Measurements from ENCODE around the gene CXCL8.
"Not testable (repeated sequence)": the region's sequence is repeated elsewhere in the genome, so short reads cannot be mapped to it uniquely, and the experiment has no call there.

Gene CXCL8

DNA sequence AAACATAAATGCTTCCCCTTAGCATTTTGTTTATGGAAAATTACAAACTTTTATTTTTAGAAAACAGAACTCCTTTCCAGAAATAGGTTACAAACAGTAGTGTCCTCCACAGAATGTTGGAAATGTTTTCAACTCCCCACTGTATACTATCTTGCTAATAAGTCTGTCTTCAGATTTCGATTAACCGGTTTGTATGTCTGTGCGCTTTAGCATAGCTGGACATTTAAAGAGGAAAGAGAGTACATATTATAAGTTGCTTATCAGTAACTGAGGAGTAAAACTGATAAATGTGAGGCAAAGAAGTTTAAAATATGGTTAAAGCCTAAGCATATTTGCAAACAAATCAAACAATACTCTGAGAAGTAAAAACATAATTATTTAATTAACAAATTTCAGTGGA, 3.4 kb downstream of the CXCL8 start:
- DNase-seq (ENCODE audit: low spot score), result no peak

DNA sequence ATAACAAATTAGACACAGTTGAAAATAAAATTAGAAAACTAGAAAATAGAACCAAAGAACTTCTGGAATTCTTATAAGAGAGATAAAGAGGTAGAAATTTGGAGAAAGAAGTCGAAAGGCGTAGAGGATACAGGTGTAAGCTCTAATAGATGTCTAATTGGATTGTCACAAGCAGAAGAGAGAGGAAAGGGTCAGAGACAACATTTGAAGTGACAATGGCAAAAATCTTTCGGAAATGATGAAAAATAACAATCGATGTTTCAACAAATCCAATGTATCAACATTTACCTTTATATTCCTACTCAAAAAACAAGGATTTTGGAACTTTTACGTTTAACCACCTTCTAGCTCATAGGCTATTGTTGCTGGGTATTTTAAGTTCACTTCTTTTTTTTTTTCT, 3.8 kb downstream of the CXCL8 start:
- no peak for DNase-seq (ENCODE audit: low spot score)

DNA sequence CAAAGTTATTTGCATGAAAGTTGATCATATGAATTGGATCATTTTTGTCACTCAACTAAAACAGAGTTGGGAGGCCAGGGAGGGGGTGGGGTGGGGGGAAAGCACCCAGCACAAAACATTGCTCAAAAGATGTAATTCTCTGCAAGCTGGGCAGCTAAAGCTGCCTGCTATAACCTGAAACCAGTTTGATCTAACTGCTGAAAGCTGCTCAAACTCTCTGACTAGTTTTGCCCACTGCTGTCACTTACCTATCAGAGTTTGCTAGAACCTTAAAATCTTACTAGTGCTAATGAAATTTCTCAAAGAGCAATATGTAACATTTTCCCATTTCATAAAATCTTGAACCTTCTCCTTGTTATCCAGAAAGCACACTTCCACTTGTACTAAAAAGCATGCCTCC, 10.4 kb downstream of the CXCL8 start:
- no peak for DNase-seq (ENCODE audit: low spot score)

DNA sequence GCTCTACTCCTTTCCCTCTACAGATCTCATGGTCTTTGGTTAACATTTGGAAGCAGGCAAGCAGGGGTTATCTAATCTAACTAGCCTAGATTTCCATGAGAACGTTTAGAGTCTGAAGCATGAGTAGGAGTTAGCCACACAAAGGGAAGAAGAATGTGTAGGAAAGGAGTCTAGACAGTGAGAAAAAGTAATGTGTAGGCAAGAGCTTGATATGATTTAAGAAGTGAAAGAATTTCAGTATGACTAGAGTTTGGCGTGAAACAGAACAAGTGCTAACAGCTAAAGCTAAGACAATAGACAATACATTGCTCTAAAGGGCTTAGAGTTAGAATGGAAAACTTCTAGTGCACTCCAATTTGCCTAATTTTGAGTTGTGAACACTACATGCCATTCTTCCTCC, 10.8 kb downstream of the CXCL8 start:
- no peak for DNase-seq (ENCODE audit: low spot score)

DNA sequence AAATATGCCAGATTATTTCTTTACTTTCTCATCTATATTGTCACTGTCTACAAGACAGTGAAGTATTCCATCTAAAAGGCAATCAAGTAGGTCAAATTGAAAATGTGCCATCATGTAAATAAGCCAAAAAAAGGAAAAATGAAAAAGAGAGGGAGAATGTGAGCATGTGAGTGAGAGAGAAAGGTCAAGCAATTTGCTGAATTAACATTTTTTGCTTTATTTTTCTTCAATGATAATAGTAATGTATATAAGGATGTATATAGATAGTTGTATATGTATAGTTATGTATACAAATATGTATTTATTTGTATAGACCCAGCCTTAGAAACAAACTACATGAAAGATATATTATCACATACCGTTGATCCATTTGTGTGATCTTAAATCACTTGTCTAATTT, 11.5 kb downstream of the CXCL8 start:
- DNase-seq (ENCODE audit: low spot score), result no peak

DNA sequence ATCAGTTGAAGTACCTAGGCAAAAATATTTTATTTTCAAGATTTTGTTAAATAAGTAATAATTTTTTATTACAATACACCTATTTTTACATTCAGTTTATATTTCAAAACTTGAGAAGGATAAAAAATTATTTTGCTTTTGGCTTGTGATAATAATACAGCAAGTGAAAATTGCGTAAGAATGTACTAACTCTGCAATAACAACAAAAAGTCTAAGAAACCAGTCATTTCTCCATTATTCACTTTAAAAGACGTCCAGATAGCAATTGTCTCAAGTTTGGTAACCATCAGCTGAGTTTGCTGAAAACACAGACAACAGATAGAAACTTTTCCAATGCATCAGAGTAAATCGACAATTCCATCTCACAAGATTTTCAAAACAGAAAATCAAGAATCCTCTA, 12.1 kb downstream of the CXCL8 start:
- no peak for DNase-seq (ENCODE audit: low spot score)

DNA sequence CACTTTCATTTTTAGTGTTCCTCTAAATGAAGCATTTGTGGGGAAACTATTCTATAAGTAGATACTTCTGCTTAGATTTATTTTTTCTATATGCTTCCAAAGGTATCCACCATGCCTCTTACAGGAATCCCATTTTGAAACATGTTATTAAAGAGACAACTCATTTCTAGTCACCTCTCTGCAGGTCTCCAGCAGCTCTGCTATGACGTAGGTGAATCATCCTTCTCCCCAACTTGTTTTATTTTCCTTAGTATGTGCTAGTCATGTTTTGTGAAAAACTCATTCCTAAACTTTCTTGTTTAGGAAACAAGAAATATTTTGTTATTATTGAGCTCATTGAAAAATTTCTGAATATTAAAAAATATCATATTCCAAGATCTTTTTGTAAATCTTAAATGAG, 12.8 kb downstream of the CXCL8 start:
- no peak for DNase-seq (ENCODE audit: low spot score)

DNA sequence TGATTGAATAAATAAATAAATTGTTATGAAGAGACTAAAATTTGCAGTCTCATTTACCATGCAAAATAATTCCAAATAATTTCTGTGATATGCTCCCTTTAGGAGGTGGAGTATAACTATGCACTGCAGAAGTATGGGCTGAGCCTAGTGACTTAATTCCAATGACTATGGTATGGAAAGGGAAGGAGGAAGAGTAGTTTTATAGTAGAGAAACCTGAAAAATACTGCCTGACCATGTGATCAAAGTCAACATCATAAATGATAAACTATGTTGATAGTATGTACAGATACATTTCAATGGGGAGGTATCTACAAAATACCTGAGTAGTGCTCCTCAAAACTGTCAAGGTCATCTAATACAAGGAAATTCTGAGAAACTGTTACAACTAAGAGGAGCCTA, 14.6 kb downstream of the CXCL8 start:
- no peak for DNase-seq (ENCODE audit: low spot score)

DNA sequence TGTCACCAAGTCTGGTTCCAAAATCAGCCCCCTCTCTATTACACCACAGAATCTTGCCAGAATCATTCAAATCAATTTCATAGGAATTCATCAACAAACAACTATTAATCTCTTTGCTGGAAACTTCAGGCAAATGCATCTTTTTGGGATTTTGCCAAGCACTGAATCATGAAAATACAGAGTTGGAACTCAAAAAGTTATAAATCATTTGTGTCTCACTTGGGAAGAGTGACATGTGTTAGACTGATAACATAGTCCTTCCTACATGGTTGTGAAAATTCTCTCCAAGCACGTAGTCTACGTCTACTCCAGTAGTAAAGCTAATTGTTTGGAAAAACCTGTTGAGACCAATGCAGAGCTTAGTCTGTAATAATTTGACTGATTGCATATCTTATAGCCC, 19.0 kb downstream of the CXCL8 start:
- DNase-seq (ENCODE audit: low spot score), result no peak

DNA sequence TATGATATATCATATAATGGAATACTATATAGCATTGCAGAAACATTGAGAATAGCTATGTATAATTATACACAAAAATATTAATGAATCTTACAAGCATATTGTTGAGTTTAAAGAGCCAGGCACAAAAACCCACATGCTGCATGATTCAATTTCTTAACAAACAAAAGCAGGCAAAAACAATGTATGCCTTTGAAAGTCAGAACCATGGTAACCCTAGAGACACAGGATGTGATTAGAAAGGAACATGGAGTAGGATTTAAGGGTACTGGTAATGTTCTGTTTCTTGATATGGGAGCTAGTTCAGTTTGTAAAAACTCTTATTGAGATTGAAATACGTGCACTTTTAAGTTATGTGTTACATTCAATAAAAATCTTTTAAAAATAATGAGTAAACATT, 21.5 kb downstream of the CXCL8 start:
- DNase-seq (ENCODE audit: low spot score), result no peak

DNA sequence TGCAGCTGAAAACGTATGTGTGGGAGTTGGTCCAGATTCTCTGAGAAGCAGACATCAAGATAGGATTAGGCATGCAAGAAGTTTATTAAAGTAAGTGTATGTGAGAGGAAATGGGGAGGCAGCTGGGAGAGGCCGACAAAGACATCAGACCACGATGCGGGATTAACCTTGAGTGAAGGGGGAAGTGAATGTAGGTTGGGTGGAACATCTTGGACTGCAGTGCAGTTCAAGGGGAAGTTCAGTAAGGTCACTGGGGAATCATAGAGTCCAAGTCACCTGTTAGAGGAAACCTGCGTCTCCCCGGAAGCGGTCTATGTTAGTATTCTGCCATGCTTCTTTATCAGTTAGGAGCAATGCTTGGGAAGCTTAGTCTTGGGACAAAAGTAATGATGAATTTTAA, 22.0 kb downstream of the CXCL8 start:
- no peak for DNase-seq (ENCODE audit: low spot score)

DNA sequence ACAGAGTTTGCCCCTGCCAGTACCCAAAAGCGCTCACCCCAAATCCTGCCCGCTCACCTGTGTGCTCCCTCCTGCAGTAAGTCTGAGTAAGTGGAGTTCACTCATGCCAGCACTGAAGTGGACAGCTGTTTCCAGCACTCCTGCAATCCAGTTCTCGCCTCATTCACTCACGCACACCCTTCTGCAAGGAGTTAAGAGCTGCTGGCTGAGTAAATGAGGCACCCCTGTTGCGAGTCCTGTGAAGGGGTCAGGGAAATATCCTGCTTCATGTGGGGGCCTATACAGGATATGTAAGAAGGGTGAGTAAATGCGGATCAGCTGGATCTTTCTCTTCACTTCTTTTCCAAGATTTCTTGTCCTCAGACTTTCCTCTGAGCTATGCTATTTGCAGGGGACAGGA, 23.5 kb downstream of the CXCL8 start:
- DNase-seq (ENCODE audit: low spot score), result no peak

DNA sequence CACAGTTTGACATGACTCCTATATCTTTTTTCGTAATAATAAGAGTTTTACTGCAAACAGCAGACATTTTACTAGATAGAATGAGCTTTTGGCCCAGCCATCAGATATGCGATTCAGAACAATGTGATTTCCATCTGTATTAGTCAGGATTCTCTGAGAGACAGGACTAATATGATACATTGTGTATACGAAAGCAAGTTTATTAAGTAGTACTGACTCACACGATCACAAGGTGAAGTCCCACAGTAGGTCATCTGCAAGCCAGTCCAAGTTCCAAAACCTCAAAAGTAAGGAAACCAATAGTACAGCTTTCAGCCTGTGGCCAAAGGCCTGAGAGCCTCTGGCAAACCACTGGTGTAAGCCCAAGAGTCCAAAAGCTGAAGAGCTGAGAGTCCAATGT, 24.1 kb downstream of the CXCL8 start:
- DNase-seq (ENCODE audit: low spot score), result no peak

DNA sequence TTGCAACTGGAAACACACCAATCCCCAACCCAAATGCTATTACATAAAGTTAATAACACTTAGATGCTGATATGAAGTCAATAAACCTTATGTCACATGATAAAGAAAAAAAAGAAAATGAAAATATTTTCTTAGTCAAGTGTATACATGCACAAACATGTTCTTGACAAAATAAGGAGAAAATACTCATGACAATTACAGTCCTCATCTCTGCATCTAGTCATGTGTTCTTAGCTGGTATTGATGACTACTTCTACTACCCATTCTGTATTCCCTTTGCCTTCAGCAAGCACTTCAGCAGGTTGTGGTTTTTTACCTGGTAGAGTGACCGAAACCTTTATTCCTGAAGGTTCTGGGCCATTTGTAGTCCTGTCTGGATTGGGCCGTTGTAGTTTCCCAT, 24.9 kb downstream of the CXCL8 start:
- no peak for DNase-seq (ENCODE audit: low spot score)

DNA sequence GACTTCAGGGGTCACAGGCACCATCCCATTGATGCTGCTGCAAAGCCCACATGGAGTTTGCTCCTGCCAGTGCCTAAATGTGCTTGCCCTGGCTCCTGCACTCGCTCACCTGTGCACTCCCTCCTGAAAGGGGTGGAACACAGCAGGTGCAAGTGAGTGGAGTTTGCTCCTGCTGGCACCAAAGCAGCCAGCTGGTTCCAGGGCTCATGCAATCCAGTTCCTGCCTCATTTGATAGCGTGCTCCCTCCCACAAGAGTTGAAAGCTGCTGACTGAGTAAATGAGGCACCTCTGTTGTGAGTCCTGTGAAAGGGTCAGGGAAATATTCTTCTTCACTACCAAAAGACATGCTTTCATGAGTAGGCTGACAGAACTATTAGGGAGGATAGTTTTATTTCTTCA, 30.5 kb downstream of the CXCL8 start:
- DNase-seq (ENCODE audit: low spot score), result no peak

DNA sequence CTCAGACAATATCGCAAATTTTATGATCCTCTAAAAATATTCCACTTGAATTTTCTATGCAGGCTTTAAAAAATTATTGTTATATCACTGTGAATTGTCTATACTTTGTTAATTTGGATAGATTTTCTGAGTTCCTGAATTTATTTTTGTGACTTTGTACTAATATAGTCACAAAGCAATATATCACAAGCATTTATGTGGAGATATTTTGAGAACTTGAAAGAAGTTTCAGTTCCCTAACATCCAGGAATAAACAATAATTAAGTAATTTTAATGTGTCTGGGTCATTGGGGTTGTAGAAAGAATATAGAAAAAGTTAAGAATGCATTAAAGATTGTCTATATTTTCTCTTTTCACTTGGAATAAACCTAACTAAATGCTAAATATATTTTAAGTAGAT, 32.0 kb downstream of the CXCL8 start:
- no peak for DNase-seq (ENCODE audit: low spot score)

DNA sequence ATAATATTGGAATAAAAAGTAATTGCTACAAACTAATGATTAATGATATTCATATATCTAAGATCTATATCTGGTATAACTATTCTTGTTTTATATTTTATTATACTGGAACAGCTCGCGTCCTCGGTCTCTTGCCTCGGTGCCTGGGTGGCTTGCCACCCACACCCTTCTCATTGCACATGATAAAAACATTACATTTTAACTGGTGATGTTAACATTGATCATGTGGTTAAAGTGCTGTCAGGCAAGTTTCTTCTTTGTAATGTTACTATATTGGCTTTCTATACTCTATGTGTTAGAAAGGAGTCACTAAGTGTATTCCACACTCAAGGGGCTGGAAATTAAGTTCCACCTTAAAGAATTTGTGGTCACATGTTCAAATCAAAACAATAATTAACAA, 34.0 kb downstream of the CXCL8 start:
- not testable (repeated sequence) for DNase-seq (ENCODE audit: low spot score)

DNA sequence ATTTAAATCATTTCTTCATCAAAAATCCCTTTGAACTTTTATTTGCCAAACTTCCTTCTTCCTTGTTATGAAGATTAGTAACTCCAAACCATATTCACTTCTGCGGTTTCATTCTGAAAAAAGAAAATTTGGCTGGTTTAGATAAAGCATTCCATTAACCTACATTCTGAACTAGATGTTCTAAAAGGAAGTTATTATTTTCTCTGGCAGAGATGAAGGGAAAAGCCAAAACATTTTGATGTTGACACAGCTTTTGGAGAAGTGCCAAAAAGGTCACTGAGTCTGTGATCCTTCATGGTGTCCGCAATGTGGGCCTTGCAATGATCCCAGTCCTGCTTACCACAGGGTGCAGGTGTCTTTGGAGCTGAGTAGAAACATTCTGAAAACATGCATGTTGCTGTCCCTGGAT, 36.0 kb downstream of the CXCL8 start:
- DNase-seq (ENCODE audit: low spot score), result no peak

DNA sequence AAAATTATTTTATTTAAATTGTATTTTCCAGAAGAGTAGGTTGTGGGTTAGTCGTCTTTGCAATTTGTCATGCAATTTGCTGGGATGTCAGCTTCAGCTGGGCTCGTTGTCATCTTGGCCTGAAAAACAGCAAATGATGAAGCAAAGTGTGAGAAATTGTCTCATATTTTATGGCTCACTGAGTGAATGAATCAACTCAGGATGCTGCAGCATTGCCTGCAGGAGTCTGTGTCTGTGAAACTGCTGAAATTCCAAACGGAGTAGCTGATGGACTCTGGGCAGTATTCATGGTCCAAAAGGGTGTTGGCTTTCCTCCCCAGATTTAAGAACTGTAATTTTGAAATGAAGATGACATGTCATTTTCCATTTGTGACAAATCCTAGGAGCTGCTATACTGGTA, 37.2 kb downstream of the CXCL8 start:
- DNase-seq (ENCODE audit: low spot score), result no peak

DNA sequence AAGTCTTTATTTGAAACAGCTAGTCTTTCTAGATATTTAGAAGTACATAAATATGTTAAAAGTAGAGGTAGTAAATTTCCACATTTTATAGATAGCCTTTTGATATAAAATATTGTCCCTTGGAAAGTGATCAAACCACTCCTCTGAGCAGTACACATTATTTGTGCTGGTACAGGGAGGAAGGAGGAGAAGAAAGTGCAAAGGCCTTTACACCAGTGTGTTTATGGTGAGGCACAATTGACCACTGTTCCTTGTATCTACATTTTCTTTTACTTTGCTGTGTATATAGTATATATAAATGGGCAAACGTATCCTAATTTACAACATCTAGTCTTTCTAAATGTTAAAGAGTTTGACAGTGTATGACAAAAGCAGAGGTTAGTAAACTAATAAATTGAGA, 39.9 kb downstream of the CXCL8 start:
- no peak for DNase-seq (ENCODE audit: low spot score)

DNA sequence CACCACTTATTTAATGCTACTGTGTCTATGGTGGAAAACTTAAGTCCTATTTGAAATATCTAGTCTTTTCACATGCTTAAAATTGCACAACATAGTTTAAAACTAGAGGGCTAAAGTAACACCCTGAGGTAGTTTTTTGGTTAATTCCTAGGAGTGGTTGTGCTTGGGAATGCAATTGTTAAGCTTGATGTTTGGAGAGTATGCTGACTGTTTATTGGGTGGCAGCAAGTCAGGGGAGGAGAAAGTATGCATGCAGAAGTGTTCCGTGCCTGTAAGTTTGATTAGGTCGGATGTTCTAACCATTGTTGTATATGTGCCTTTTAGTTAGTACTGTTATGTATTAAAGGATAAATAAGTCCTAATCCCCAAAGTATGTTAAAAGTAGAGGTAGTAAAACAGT, 40.5 kb downstream of the CXCL8 start:
- no peak for DNase-seq (ENCODE audit: low spot score)

DNA sequence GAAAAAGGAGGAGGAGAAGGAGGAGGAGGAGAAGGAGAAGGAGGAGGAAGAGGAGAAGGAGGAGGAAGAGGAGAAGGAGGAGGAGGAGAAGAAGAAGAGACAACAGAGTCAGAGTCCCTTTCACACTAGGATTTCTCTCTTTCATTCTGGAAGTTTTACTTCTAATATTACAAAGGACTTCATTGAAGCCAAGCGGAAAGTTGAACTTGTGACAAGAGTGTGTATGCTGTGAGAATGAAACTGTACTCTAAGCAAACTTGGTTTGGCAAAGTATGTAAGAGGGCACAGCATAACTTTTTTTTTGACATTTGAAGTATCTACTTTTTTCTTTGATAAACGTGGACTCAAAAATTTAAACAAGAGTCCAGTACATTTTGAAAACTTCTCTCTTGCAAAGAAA, 48.0 kb downstream of the CXCL8 start:
- no peak for DNase-seq (ENCODE audit: low spot score)

Data from left forelimb (tissue), 1 donor.